Cardiac muscle cell (in vitro differentiated cells and primary cell): ENCODE data around the gene SORBS2. TPM values are rescaled to one million over a fixed set of nuclear protein-coding genes. Genes with fewer than 3 reads are reported as not detected.

ENCODE experiments used
- DNase-seq, 2 donors: peaks; one replicate each; pipeline versions ENCODE4 v3.0.0 to v3.0.0-alpha.2; 2010 to 2017; ENCODE audit warnings: low read depth in 1 of 2, low spot score in 1 of 2
- H3K27ac ChIP-seq: fragments of 200-600 bp; sonication (generic); 2 replicates; pipeline ENCODE4 v1.5.1; 2016
- H3K27me3 ChIP-seq: fragments of 200-600 bp; sonication (generic); 2 replicates; pipeline ENCODE4 v1.6.0; 2016; ENCODE audit warnings: control low read depth
- H3K36me3 ChIP-seq: fragments of 200-600 bp; sonication (generic); 2 replicates; pipeline ENCODE4 v1.5.1; 2016; ENCODE audit warnings: control low read depth
- H3K4me1 ChIP-seq: fragments of 200-600 bp; sonication (generic); 2 replicates; pipeline ENCODE4 v1.8.1; 2017; ENCODE audit warnings: low read depth, mild to moderate bottlenecking, mixed run types
- H3K4me3 ChIP-seq: fragments of 200-600 bp; sonication (generic); 2 replicates; pipeline ENCODE4 v1.5.1; 2016; ENCODE audit warnings: mild to moderate bottlenecking
- H3K9me3 ChIP-seq: fragments of 200-600 bp; sonication (generic); 2 replicates; pipeline ENCODE4 v1.5.1; 2017; ENCODE audit warnings: low read depth, mild to moderate bottlenecking, control low read depth
- polyA plus RNA-seq: library from polyadenylated mRNA; unstranded; fragments of >200 nt; fragmentation: Nextera tagmentation; extraction: Ambion mirVana; gene quantifications from 2 replicates; pipeline ENCODE4 v1.2.1, GENCODE V29; 2016
- total RNA-seq: library from RNA; depleted of rRNA; stranded (reverse); fragments of >200 nt; gene quantifications from 2 replicates; pipeline ENCODE4 v1.2.3, GENCODE V29; 2016
- TF ChIP-seq, protein P1 (sequence below): IDR thresholded peaks from 2 replicates; pipeline ENCODE4 v1.5.1; 2012; ENCODE audit warnings: low read depth, mild to moderate bottlenecking, low read length

The SORBS2 gene
- total and polyA plus RNA-seq, 2 experiments from 2014 or later, result 453 to 470 TPM

DNA sequence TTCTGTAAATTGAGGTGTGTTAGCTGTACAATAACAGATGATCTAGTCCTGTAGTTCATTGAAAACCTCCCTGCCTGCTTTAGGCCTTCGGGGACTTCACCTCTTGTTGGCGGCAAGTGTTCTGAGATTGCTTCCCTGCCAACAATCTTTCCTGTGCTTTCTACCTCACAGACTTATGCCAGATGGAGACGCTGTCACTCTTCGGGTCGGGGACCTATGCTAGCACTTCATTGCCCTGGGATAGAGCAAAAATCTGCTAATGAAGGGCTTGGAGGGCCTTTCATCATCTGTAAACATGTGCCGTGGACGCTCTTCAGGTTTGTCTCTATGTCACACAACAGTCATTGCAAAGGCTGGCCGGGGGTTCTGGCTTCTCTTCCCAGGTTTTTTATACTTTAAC lies 272.0 kb downstream of the SORBS2 start:
- DNase-seq, result no peak
- TF ChIP-seq, protein P1, sequence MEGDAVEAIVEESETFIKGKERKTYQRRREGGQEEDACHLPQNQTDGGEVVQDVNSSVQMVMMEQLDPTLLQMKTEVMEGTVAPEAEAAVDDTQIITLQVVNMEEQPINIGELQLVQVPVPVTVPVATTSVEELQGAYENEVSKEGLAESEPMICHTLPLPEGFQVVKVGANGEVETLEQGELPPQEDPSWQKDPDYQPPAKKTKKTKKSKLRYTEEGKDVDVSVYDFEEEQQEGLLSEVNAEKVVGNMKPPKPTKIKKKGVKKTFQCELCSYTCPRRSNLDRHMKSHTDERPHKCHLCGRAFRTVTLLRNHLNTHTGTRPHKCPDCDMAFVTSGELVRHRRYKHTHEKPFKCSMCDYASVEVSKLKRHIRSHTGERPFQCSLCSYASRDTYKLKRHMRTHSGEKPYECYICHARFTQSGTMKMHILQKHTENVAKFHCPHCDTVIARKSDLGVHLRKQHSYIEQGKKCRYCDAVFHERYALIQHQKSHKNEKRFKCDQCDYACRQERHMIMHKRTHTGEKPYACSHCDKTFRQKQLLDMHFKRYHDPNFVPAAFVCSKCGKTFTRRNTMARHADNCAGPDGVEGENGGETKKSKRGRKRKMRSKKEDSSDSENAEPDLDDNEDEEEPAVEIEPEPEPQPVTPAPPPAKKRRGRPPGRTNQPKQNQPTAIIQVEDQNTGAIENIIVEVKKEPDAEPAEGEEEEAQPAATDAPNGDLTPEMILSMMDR, result no peak

DNA sequence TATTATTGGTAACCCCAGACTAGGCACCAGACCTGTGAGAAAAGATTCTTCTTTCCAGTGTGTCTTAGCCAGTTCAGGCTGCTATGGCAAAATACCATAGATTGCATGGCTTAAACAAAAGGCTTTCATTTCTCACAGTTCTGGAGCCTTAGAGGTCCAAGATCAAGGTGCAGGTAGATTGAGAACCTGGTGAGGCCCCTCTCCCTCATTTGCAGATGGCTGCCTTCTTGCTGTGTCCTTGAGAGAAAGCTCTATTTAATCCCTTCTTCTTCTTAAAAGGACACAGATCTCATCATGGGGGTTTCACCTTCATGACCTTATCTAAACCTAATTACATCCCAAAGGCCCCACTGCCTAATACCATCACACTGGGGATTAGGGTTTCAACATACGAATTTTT lies 273.2 kb downstream of the SORBS2 start:
- H3K27me3 ChIP-seq, result peaks cover 18% of the 10 kb centered on the region
- no peaks in the 10 kb centered on the region for H3K36me3 ChIP-seq
- no peak overlapping the region for H3K4me3 ChIP-seq
- DNase-seq, result no peak
- H3K4me1 ChIP-seq, result no peaks in the 10 kb centered on the region
- TF ChIP-seq, protein P1, result no peak
- no peaks in the 10 kb centered on the region for H3K9me3 ChIP-seq
- no peak overlapping the region for H3K27ac ChIP-seq

More for the DNA sequence above, 272.0 kb downstream of the SORBS2 start:
- Histone ChIP-seq H3K27ac (no peak overlapping the region), H3K36me3 (no peaks in the 10 kb centered on the region), H3K4me1 (no peaks in the 10 kb centered on the region), H3K4me3 (no peak overlapping the region), H3K9me3 (no peaks in the 10 kb centered on the region), H3K27me3 (peaks cover 11% of the 10 kb centered on the region)

DNA sequence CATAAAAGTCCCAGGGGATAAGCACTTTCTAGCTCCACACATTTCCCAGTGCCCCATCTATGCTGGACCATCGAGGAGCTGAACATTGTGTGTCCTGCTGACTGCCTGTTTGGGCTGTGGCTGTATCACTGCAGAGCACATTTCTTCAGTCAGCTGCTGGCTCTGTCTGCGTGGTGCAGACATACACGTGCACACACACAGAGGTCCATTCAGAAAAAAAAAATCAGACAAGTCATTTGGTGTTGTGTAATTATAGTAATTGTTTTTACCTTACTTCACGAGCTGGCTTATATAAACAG lies 275.6 kb downstream of the SORBS2 start:
- Histone ChIP-seq H3K4me1 (no peaks in the 10 kb centered on the region), H3K9me3 (no peaks in the 10 kb centered on the region), H3K36me3 (no peaks in the 10 kb centered on the region), H3K27ac (no peak overlapping the region), H3K4me3 (no peak overlapping the region), H3K27me3 (peaks cover 21% of the 10 kb centered on the region)
- DNase-seq, result peak in 1 of 2 donors; percentile 75
- TF ChIP-seq, protein P1, result no peak

DNA sequence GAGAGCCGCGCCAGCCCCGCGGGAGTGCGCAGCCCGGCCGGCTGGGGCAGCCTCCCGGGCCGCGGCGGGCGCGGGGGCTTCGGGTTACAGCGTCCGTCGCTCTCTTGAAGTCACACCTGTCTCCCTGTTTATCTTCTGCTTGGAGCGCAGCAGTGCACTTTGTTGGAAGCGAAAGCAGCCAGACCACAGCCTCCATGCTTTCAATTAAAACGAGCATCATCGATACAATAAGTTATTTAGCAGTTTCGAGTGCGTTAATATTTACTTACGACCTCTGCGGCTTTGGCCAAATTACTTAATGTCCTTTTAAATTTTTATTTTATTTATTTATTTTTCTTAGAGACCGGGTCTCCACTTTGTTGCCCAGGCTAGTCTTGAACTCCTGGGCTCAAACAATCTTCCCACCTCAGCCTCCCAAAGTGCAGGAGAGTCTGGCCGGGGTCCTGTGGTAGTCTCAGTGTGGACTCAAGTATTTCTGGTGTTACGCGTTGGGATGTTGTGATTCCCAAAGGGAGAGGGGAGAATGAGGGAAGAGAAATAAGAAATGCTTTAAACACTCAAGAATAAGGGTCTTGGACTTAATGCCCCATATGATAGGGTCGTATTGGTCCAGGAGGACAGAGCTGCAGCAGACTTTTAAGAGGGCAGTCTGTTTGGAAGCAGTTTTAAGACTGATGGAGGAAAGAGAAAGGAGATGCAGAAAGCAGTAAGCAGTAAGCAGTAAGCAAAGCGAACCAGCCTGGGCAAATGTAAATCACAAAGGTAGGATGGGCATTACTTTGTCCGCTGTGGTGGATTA lies 276.2 kb downstream of the SORBS2 start:
- TF ChIP-seq, protein P1, result no peak
- Histone ChIP-seq H3K27ac (no peak overlapping the region), H3K9me3 (no peaks in the 10 kb centered on the region)

More for the DNA sequence above, 276.2 kb downstream of the SORBS2 start:
- H3K36me3 ChIP-seq, result no peaks in the 10 kb centered on the region
- no peaks in the 10 kb centered on the region for H3K4me1 ChIP-seq
- H3K4me3 ChIP-seq, result peak overlapping the region; percentile 83
- H3K27me3 ChIP-seq, result peaks cover 21% of the 10 kb centered on the region
- DNase-seq, result no peak
